AG09319 (cell line): Measurements from ENCODE around the gene CCDC142.

Source experiments
- DNase-seq: peaks from one replicate; pipeline ENCODE4 v3.0.0-alpha.2; 2010; ENCODE audit warnings: low read depth; ENCODE audit errors: extremely low read depth
- CTCF ChIP-seq: IDR thresholded peaks from 2 replicates; pipeline ENCODE4 v1.5.1; 2011; ENCODE audit warnings: low read depth, mild to moderate bottlenecking, inconsistent platforms, low read length, moderate library complexity

Gene CCDC142

DNA sequence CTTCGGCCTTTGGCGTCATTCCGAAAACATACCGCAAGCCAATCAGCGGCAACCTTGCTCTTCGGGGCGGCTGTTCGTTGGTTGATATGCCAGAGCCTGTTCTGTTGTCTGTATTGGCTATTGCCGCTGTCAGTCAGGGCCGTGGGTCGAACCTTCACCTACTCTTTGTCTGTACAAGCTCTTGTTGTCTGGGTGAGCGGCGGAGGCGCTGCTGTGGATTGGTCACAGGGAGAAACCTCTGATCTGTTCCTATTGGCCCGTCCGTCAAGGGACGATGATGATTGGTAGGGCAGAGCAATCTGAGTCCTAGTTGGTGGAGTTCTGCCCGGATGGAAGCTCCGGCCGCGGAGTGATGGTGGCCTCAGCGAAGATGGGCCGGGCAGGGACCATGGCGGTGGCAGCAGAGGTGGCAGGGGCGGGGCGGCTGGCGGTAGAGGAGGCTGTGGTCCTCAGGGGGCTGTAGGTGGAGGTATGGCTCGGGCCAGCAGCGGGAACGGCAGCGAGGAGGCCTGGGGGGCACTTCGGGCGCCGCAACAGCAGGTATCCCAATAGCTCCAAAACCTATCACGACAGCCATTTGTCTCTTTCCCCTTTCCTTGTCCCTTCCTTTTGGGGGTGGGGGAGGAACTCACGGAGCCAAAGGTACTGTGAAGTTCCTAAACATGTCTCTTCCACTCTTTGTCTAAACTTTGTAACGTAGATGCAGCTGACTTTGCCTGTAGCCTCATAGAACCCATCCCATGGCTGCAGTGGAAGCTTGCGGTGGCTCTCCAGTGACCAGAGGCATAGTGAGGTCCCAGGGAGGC, 24.5 kb downstream of the CCDC142 start, which contains the start of gene WBP1:
WBP1 (plus strand) TSS at position 307 of the 806 bp plus-strand sequence; CDS start at position 472, 165 bp downstream.
- peak; percentile 100 for DNase-seq
- no peak for TF ChIP-seq CTCF

GRCh38 chr2:74457549-74458131, 25.2 kb downstream of the CCDC142 start:
- no peak for TF ChIP-seq CTCF
- DNase-seq: no peak

- TF ChIP-seq CTCF: no peak
- DNase-seq: no peak
Observed at GRCh38 chr2:74457129-74457548, 25.7 kb downstream of the CCDC142 start.

DNA sequence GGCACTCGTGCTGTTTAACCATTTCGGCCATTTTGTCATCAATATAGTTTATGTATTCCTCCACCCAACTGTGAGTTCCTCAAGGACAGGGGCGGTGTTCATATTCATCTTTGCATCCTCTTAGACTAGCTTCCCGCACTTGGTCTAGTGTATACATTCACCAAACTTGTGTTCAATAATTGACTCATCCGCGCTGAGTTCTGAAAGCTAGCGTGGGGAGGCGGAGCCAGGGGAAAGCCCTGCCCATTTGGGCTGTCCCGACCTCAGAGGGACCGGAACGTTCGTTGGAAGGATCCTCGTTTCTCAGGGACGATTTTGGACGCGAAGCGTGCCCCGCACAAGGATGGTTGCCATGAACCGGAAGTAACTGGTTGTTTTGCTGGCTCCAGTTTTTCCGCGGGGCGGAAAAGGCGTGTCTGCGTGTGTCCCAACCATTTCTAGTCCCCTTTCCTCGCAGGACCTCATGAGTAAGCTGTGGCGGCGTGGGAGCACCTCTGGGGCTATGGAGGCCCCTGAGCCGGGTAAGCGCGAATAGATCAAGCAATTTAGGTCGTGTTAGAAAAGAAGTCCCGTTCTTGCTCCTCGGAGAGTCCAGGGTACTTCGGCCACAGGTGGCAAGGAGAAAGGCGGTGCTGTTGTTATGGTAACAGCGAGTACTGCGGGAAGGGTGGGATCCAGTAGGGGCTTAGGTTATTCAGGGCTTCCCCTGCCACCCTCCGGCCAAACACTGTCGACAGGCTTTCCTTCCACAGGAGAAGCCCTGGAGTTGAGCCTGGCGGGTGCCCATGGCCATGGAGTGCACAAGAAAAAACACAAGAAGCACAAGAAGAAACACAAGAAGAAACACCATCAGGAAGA, 27.9 kb downstream of the CCDC142 start, which contains the start of gene INO80B:
INO80B (plus strand) TSS at position 434 of the 858 bp plus-strand sequence; CDS start at position 464, 30 bp downstream.
- TF ChIP-seq CTCF: no peak
- peak; percentile 95 for DNase-seq

GRCh38 chr2:74450570-74451190, 32.1 kb downstream of the CCDC142 start:
- no peak for DNase-seq
- no peak for TF ChIP-seq CTCF

GRCh38 chr2:74448771-74449170, 34.0 kb downstream of the CCDC142 start:
- TF ChIP-seq CTCF: no peak

More at GRCh38 chr2:74448771-74449170, 34.0 kb downstream of the CCDC142 start:
- no peak for DNase-seq
